Bronchial epithelial cell (primary cell): ENCODE measurements around the gene RPL10A. TPM values are rescaled to one million over a fixed set of nuclear protein-coding genes. Genes with fewer than 3 reads are reported as not detected.
A peak's percentile ranks its signal among the peaks of the same experiment; 100 is the strongest.

Source experiments
- DNase-seq: peaks from one replicate; pipeline ENCODE4 v3.0.0-alpha.2; 2010; ENCODE audit warnings: low read depth
- FAIRE-seq: peaks from 2 replicates; lab custom pipeline; 2011; peaks lifted over from hg19 to GRCh38; lab: Jason Lieb, UNC
- H3K27me3 ChIP-seq: 2 replicates; pipeline ENCODE4 v1.5.1; 2011; ENCODE audit warnings: low read length; ENCODE audit not compliant: control insufficient read depth, insufficient read depth
- H3K36me3 ChIP-seq: 2 replicates; pipeline ENCODE4 v1.5.1; 2011; ENCODE audit warnings: low read length; ENCODE audit not compliant: control insufficient read depth, insufficient read depth
- H3K4me3 ChIP-seq: 2 replicates; pipeline ENCODE4 v1.5.1; 2011; ENCODE audit warnings: mild to moderate bottlenecking, low read depth, low read length, control low read depth
- total RNA-seq: library from RNA; depleted of rRNA; stranded (reverse); fragments of >200 nt; gene quantifications from 2 replicates; pipeline ENCODE4 v1.2.1, GENCODE V29; 2014
- TF ChIP-seq, protein P1 (sequence below): IDR thresholded peaks from 2 replicates; pipeline ENCODE4 v1.5.1; 2011; ENCODE audit warnings: mild to moderate bottlenecking, moderate library complexity, low read length, control low read depth, inconsistent platforms; ENCODE audit not compliant: insufficient read depth, severe bottlenecking

Gene RPL10A
- total RNA-seq, 1 donor from 2014 or later, result 1,892 TPM

DNA sequence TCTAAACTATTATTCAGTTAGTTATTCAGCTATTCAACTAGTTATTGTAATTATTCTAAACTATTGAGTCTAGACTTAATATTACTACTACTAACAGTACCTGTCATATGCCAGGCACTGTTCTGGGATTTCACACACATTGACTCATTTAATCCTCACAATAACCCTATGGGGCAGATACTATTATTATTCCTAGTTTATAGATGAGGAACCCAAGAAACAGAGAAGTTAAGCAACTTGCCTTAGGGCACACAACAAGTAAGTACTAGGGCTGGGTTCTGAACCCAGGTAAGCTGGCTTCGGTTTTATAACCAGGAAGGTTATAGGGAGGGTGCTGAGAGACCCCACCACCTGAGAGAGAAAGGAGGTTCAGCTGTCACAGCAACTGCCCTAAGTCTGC lies 20.9 kb downstream of the RPL10A start:
- DNase-seq (peak; percentile 76), FAIRE-seq (no peak)
- H3K36me3 ChIP-seq, result peaks cover 7% of the 10 kb centered on the region
- no peaks in the 10 kb centered on the region for H3K27me3 ChIP-seq
- no peak overlapping the region for H3K4me3 ChIP-seq
- TF ChIP-seq, protein P1, sequence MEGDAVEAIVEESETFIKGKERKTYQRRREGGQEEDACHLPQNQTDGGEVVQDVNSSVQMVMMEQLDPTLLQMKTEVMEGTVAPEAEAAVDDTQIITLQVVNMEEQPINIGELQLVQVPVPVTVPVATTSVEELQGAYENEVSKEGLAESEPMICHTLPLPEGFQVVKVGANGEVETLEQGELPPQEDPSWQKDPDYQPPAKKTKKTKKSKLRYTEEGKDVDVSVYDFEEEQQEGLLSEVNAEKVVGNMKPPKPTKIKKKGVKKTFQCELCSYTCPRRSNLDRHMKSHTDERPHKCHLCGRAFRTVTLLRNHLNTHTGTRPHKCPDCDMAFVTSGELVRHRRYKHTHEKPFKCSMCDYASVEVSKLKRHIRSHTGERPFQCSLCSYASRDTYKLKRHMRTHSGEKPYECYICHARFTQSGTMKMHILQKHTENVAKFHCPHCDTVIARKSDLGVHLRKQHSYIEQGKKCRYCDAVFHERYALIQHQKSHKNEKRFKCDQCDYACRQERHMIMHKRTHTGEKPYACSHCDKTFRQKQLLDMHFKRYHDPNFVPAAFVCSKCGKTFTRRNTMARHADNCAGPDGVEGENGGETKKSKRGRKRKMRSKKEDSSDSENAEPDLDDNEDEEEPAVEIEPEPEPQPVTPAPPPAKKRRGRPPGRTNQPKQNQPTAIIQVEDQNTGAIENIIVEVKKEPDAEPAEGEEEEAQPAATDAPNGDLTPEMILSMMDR, result no peak

DNA sequence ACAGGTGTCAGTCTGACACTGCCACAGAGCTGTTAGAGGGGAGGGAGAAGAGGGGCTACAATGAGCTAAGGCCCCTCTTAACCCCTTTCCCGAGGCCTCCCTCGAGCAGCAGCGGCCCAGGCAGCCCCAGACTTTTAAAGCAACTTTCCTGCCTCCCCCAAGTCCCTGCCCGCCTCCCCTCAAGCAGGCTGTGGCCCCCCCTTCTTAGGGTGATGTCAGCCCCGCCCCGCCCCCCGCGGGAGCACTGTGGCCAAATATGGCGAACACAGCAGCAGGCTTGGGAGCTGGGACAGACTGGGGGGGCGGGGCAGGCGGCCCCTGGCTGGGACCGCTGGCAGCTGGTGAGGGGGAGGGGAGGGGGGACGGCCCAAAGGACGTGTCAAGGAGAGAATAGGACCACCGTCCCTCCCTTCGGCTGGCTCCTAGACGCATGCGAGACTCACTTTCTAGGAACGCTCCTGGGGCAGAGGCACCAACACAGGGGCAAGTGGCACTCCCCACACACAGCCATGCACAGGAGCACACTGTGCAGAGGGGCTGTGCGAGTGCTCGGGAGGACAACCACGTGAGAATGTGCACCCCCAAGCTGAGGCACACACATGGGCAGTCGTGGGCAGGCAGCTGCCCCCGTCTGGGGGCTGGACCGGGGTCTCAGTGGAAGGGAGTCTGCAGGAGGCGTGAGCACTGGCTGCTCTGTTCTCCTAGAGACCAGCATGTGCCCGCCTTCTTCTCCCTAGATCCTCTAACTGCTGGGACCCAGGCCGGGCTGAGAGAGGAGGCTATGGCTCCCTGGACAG lies 22.0 kb downstream of the RPL10A start:
- FAIRE-seq (peak; percentile 82), DNase-seq (peak; percentile 37)
- Histone ChIP-seq H3K36me3 (peaks cover 1% of the 10 kb centered on the region), H3K4me3 (no peak overlapping the region), H3K27me3 (no peaks in the 10 kb centered on the region)
- TF ChIP-seq, protein P1, result no peak

DNA sequence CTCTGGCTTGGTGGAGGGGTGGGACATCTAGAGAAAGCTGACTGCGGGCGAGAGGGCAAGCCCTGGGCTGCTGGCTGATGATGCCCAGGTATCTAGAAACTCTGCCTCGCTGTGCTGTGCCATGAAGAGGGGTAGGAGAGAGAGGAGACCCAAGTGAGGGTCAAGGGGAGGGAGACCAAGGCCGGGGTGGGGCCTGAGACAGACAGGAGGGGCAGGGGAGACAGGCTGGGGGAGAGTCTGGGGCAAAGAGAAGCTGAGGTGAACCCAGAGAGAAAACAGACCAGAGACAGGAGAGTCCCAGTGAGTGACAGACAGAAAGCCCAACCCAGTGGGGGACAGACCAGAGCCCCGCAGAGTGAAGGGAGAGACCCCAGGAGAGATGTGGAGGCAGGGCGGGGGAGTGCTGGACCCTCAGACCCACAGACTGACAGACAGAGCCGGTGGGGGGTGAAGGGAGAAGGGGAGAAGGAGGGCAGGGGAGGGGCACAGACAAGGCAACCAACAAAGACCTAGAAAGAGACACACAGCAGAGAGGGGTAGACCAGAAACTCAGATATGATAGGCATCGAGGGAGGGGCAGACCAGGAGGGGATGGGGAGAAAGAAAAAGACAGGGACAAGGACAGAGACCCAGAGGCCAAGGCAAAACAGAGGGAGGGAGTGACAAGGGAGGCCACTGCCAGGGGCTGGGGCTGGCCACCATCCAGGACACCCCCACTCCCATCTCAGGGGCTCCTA lies 22.8 kb downstream of the RPL10A start:
- DNase-seq (no peak), FAIRE-seq (no peak)
- Histone ChIP-seq H3K36me3 (peaks cover 1% of the 10 kb centered on the region), H3K4me3 (no peak overlapping the region), H3K27me3 (no peaks in the 10 kb centered on the region)
- TF ChIP-seq, protein P1, result no peak

DNA sequence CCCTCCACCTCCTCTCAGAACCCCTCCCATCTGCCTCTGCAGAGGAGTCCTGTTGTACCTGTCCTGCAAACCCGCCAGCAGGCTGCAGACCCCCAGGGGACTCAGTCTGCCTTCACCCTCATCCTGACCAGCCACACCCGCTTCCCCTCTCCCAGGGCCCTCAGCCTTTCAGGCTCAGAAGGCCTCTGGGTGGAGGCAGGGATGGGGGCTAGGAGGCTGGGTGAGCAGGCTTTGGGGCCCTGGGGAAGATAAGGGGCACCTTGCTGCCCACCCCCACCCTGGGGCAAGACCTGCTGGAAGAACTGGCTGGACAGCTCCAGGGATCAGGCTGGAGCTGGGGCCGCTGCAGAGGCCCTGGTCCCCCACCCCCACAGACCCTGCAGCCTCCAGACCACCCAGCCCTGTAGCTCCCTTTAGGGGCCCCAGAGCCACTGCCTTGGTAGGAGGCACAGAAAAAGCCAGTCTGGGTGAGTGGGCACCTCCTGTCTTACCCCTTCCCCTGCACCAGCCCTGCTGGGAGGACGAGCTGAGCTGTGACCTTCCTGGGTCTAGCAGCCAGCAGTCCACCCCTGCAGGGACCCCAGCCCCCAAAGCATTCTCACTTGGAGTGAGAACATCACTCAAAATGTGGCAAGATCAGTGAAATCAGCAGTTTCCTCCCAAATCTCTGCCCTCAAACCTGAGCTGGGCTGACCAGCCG lies 23.5 kb downstream of the RPL10A start:
- no peaks in the 10 kb centered on the region for H3K27me3 ChIP-seq

DNA sequence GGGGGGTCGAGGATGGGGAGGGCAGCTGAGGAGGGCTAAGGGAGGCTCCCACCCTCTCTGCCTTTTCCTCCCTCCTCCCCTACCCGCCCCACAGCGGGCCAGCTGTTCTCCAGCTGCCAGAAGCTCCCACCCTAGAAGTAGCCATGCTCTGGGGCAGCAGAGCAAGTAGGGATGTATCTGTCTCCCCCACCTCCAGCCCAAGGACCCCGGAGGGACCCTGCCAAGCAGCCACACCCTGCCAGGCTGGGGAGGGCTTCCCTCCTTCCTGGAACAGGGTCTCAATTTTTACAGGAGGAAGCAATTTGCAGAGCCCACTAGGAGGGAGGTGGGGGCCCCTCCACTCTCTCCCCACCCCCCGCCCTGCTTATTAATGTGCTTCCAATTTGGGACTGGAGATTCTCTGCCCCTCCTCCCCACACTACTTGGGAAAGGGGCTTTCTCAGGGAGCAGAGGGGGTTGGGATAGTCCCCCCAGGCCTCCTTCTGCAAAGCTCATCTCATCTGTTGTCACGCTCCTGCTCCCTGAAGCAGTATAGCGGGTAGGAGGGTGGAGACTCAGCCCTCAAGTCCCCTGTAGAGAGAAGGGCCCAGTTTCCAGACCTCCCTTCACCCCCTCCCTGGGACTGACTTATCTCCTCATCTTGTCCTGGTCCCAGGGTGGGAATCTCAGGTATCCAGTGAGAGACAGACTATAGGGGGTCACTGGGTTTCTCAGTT lies 24.2 kb downstream of the RPL10A start:
- DNase-seq (no peak), FAIRE-seq (no peak)
- Histone ChIP-seq H3K4me3 (no peak overlapping the region), H3K27me3 (no peaks in the 10 kb centered on the region), H3K36me3 (peaks cover 1% of the 10 kb centered on the region)
- TF ChIP-seq, protein P1, result no peak

More for the DNA sequence above, 23.5 kb downstream of the RPL10A start:
- TF ChIP-seq, protein P1, result no peak
- H3K4me3 ChIP-seq, result no peak overlapping the region
- peaks cover 1% of the 10 kb centered on the region for H3K36me3 ChIP-seq
- DNase-seq (no peak), FAIRE-seq (no peak)
